ENCODE data around the gene SORCS2.

- TF ChIP-seq POLR2A (IDR thresholded peaks at IDR 0.05), result no peak
- TF ChIP-seq, protein P1, sequence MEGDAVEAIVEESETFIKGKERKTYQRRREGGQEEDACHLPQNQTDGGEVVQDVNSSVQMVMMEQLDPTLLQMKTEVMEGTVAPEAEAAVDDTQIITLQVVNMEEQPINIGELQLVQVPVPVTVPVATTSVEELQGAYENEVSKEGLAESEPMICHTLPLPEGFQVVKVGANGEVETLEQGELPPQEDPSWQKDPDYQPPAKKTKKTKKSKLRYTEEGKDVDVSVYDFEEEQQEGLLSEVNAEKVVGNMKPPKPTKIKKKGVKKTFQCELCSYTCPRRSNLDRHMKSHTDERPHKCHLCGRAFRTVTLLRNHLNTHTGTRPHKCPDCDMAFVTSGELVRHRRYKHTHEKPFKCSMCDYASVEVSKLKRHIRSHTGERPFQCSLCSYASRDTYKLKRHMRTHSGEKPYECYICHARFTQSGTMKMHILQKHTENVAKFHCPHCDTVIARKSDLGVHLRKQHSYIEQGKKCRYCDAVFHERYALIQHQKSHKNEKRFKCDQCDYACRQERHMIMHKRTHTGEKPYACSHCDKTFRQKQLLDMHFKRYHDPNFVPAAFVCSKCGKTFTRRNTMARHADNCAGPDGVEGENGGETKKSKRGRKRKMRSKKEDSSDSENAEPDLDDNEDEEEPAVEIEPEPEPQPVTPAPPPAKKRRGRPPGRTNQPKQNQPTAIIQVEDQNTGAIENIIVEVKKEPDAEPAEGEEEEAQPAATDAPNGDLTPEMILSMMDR (IDR thresholded peaks at IDR 0.05 in 4 of 5, conservative IDR thresholded peaks at IDR 0.05 in 1 of 5), result no peak
Measured at GRCh38 chr4:7414736-7415510, 222.6 kb downstream of the SORCS2 start.

Measured in gastrocnemius medialis (tissue), 4 donors.